ENCODE measurements around the gene VAT1L.

VAT1L gene

DNA sequence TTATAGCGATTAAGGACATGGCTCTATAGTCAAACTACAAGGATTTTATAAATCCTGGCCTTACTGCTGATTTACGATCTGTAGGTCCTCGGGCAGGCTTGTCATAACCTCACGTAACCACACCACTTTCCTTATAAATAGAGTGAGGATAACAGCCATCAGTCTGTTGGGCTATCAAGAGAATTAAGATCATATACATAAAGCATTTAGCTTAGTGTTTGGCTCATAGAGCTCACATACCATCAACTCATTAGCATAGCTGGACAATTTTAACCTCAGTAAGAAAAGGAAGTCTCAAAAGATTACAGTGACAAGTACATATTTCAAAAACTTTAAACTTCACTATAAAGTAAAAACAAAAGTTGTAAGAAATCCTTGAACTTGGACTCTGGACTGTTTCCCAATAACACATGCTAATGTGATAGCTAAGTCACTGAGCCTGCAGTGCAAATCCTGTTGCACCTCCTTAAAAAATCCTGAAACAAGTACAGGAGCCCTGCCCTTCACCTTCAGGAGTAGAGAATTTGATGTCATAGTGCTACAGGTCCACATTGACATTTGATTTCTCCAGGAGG, 213.2 kb downstream of the VAT1L start:
- no peak for DNase-seq

DNA sequence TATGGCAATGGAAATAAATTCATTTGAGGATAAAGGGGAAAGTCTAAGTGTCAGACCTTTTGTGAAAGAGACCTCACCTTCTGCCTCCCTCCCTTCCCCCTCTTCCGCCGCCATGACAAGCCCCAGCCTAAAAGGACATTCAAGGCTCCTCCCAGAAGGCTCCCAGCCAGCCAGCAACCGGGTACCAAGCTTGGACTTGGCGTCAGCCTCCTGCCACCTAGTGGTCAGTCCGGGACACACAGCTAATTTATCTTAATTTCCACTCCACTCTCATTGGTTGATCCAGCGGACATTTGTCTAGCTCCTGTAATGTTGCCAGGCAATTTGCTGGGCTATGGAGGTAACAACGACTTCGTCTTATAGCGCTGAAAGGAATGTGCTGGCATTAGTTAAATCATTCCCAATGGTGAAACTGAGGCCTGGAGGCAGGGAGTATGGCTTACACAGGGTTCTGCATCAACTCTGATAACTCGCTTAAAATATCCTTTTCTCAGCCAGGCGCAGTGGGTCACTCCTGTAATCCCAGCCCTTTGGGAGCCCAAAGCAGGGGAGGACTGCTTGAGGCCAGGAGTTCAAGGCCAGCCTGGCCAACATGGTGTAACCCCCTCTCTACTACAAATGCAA, 214.7 kb downstream of the VAT1L start:
- peak; percentile 12 to 46 (median 31) for DNase-seq

DNA sequence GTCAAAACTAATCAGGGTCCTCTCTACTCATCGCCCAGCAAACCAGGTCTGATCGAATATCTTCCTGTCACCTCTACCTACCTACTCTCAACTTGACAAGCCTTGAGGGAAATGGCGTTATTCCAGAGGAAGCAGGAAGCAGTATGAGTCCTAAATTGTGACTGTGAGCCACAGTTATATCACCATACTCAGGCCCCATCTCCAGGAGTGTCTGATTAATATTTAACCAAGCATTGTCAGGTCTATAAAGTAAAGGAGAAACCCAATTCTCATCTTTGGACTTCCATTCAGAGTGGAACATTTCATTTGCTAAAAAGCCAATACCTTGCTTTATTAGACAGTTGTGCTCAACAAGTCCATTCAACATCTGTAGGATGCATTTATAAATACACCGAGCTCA, 216.2 kb downstream of the VAT1L start:
- DNase-seq = no peak

DNA sequence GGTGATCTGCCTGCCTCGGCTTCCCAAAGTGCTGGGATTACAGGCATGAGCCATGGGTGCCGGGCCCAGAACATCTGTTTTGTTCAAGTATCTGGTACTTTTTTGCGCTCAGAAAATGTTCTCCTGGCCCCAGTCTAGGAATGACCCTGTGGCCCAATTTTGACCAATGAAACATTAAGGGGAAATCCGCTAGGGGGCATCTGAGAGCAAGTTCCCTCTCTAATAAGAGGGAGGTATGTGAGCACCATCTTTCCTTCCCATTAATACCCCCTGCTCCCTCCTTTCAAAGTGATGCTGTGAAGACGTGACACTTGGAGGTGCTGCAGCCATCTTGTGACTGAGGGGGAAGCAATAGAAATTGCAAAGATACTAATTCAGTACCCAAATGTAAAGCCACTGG, 217.5 kb downstream of the VAT1L start:
- DNase-seq = no peak

DNA sequence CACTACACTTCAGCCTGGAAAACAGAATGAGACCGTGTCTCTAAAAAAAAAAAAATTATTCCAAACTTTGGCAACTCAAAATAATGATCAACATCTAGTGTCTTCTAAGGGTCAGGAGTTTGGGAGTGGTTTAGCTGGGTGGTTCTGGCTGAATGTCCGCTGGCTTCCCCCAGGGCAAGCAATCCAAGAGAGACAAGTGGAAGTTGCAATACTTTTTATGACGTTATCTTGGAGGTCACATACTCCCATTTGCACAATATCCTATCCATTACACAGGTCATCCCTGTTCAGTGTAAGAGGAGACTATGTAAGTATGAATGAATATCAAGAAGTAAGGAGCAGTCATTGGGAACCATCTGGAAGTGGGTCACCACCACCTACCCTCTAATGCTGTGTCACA, 218.8 kb downstream of the VAT1L start:
- no peak for DNase-seq

DNA sequence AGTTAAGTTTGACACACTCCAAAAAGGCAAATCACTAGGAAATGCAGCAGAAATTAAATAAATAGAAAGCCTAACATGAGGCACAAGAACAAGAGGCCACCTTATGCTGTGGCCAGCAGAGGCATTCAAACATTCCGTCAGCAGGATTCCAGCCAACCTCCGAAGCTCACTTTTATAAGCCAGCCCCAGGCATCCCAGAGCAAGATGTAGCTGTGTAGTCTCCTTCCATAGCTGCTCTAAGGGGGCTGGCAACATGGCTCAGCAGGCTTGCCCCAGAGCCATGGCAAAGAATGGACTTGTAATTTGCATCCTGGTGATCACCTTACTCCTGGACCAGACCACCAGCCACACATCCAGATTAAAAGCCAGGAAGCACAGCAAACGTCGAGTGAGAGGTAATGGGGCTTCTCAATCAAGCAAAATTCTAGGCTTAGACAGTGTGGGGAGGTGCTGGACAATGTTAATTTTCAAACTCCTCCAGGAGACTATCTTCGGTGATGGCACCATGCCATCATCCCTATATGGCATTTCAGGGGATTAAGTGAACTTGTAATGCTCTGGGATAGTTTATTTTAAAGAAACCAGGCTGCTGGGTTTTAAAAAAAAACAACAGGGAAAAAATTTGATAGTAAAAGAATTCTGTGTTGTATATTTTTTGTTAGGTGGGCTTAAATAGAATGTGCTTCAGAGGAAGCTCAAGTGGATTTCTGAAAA, 234.1 kb downstream of the VAT1L start, which contains the start of gene CLEC3A:
Gene CLEC3A (plus strand): TSS at position 202 of the 714 bp plus-strand sequence. CDS start 79 bp downstream, at position 281.
- no peak for DNase-seq

DNA sequence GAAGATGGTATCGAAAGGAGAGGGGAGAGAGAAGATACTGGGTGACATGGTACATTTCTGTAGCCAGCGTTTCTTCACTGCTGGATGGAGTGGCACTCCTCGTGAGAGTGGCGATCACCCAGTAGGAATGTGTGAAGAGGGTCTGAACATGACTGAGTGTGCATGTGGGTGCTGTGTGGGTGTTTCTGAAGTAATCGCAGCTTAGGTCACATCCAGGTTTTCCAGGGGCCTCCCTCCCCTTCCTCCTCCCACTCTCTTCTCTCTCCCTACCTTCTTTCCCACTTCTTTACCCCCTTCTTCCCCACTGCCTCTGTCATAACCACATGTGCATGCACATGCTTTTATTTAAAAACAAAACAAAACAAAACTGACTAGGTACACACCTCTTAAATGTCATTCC, 235.8 kb downstream of the VAT1L start:
- DNase-seq = no peak

DNA sequence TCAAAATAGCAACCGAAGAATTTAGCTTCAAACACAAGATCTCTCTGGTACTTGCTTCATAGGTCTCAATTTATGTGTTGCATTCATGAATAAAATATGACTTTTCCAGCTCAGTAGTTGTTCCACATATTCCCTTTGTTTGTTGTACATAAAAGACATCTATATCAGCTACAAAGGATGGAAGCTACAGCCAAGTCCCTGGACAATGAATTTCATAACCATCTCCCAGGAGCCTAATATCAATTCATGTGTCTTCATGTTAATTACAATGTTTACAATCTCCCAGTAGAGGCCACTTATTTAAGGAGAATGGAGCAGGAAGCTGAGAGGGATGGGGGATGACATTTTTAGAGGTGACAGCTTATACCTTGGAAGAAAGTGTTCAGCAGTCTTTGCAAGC, 237.3 kb downstream of the VAT1L start:
- no peak for DNase-seq

DNA sequence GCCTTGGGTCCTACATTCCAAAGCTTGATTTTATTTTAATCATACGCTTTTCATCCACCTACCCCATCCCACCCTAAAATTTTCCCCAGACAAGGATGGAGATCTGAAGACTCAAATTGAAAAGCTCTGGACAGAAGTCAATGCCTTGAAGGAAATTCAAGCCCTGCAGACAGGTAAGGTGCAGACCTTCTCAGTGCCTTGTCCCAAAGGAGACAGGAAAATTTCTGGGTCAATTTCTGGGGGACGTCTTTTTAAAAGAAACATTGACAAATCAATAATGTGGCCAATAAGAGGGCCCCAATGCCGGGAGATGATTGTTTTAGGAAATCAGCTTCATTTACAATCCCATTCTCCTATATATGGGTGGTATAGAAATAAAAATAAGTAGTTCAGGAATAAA, 239.7 kb downstream of the VAT1L start:
- no peak for DNase-seq
